GM19328 (cell line): Measurements from ENCODE around the gene PDE4B.
"Not testable (repeated sequence)": the region's sequence is repeated elsewhere in the genome, so short reads cannot be mapped to it uniquely, and the experiment has no call there.

Experiments used
- ATAC-seq: cut with Tn5 transposase; IDR thresholded peaks from one replicate; pipeline ENCODE4 v1.9.1; 2021; ENCODE audit warnings: mild to moderate bottlenecking, moderate library complexity; ENCODE audit not compliant: unreplicated experiment

PDE4B gene

DNA sequence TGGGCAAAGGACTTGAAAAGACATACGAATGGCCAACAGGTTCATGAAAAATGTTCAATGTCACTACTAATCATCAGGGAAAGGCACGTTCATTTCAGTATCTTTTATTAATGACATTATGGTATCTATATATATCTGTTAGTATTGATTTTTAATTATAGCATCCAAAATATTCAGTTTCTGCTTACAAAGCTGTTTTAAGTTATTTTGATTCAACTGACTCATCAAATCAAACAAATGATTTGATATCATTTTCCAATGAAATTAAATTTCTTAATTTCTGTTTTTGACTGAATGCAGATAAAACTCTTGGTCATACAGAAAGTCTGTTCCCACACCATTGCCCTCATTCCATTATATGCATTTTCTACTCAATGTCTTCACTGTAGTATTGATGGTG, 315.9 kb downstream of the PDE4B start:
- ATAC-seq, result no peak

GRCh38 chr1:66112744-66113400, 320.2 kb downstream of the PDE4B start:
- no peak for ATAC-seq

- peak; percentile 73 for ATAC-seq
These were observed 326.5 kb downstream of the PDE4B start for GRCh38 chr1:66119148-66119547.

GRCh38 chr1:66124670-66125069, 332.0 kb downstream of the PDE4B start:
- no peak for ATAC-seq

- not testable (repeated sequence) for ATAC-seq
These were observed 335.9 kb downstream of the PDE4B start for GRCh38 chr1:66128641-66129040.

DNA sequence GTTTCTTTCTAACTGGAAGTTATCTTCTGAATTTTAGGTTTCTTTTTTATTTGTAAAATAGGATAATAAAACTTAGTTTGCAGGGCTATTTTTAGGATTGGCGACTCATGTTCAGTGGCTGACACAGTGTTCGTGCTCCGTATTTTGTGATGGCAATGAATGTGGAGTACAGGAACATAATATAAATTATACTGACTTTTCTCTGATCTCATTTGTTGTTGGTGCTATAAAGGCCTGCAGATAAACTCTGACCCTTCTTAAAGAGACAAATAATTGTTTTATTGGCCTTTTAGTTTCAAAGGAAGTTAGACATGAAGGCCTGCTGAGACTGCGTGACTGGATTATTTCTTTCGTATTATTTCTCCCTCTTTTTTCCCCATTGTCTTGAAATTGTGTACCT, 339.6 kb downstream of the PDE4B start:
- no peak for ATAC-seq

- ATAC-seq, result no peak
These were observed 341.3 kb downstream of the PDE4B start for GRCh38 chr1:66134004-66134403.

- no peak for ATAC-seq
These were observed 342.5 kb downstream of the PDE4B start for GRCh38 chr1:66135161-66135560.

DNA sequence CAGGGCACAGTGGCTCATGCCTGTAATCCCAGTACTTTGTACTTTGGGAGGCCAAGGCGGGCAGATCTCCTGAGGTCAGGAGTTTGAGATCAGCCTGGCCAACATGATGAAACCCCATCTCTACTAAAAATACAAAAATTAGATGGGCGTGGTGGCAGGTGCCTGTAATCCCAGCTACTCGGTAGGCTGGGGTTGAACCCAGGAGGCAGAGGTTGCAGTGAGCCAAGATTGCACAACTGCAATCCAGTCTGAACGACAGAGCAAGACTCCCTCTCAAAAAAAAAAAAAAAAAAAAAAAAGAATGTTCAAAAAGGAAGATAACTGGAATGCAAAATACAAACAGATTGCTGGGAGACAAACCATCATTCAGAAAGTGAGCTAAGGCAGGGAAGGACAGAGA, 343.7 kb downstream of the PDE4B start:
- ATAC-seq, result not testable (repeated sequence)

DNA sequence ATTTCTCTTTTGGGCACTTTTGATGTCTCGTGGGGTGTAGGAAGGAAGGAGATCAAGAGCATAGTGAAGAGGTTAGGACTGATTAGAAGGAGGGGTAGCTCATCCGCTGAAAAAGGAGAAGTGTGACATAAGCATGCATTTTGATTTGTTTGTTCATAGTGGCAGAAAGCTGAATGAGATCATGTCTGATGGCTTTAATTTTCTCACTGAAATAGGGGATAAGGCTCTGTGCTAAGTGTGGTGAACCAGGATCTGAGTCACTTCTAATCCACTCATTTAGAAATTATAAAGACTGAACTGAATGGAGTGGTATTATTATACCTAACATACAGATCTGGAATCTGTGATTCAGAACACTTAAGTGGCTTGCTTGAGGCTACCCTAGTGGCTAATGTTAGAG, 344.5 kb downstream of the PDE4B start:
- no peak for ATAC-seq

DNA sequence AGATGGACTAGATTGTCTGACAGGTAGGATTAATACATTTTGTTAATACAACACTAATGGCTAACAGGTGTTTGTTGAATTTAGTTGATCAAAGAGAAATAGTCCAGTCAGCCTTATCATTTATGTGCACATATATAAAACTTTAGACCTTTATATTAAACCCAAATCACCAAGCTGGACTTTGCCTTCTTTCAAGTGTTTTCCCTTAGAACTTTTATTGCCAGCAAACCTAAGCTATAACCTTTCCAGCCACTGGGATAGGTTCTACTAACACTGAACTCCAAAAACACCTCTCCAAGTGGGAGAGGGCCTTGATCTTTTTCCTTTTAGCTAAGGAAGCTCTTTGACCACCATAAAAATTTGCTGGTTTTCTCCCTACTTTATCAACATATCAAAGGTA, 345.9 kb downstream of the PDE4B start:
- no peak for ATAC-seq

DNA sequence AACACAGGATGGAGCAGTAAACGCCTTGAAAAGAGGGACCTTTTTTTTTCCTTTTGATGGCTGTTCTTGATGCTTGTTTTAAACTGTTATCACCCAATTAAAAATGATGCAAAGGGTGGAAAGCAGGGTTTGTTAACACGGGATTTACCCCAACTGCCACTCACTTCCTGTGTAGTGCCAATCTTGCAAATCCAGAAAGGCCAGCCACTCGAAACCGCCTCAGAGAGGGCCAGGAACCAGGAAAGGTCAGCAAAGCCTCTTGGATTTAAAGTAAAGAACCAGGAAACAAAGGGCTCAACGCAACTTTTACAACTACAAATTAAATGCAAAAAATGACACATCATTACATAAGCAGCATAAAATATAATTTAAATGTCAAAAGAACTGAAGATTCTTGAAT, 347.4 kb downstream of the PDE4B start:
- ATAC-seq, result no peak

GRCh38 chr1:66143651-66144050, 351.0 kb downstream of the PDE4B start:
- no peak for ATAC-seq

GRCh38 chr1:66147226-66147835, 354.6 kb downstream of the PDE4B start:
- ATAC-seq, result no peak

DNA sequence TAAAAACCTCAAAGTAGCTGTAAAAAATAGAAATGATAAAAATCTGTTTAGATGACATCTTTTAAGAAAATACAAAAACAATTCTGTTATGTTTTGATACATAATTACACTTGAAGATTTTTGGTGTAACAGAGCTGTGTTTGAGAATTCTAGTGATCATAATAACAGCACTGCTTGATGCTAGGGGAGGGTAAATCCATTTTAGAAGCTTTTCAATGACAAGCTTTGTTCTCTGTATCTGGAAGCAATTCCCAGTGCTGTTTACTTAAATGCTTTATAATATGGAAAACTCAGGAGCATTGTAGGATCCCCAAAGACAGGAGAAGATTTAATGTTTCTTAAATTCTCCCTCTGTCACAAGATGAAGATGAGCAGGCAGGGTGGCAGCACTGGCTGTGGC, 359.3 kb downstream of the PDE4B start:
- ATAC-seq, result no peak

GRCh38 chr1:66154394-66154793, 361.7 kb downstream of the PDE4B start:
- no peak for ATAC-seq

- ATAC-seq, result no peak
These were observed 363.4 kb downstream of the PDE4B start for GRCh38 chr1:66156144-66156543.

DNA sequence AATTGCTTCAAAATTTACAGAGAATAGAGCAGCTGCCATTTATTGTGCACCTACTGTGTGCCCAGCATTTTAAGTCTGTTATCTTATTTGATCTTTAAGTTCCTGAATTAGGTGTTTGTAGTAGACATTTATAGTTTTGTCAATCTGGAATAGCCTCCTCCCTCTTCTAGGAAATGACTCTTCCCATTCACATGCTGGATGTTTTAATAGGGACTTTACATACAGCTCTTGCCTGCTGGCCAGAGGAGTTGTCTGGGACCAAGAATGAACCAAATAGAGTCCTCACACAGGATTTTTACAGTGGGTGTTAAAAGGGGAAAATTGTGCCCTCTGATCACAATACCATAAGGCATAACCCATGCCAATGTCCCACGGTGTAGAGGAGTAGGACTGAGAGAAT, 367.1 kb downstream of the PDE4B start:
- no peak for ATAC-seq

- no peak for ATAC-seq
These were observed 368.0 kb downstream of the PDE4B start for GRCh38 chr1:66160719-66161118.

- no peak for ATAC-seq
These were observed 374.1 kb downstream of the PDE4B start for GRCh38 chr1:66166753-66167152.

DNA sequence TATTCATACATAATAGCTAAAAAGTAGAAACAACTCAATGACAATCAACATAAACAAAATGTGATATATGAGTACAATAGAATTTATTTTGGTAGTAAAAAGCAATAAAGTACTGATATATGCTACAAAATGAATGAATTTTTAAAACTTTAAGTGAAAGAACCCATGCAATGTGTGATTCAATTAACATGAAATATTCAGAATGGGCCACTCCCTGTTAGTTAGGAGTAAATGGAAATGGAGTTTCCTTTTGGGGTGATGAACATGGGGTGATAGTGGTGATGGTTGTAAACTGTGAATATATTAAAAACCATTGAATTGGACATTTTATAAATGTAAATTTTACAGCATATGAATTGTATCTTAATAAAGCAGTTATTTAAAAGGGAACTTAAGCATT, 374.6 kb downstream of the PDE4B start:
- ATAC-seq, result no peak

DNA sequence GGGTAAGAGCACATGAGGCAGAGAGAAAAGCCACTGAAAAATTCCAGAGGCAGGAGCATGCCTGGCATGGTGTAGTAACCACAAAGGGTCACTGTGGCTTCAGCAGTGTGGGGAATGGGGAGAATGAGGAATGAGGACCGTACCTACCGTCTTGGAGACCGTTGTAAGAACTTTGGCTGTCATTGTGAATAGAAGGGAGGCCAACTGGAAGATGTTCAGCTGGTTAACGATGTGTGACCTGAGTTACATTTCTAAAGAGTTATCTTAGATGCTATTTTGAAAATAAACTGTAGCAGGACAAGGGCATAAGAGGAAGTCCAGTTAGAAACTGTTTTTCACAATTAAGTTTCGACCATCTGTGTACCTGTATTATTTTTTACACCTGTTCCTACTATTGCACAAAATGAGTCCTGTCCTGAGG, 375.8 kb downstream of the PDE4B start:
- ATAC-seq, result no peak
